Measurements from ENCODE around the gene PSMG3. TPM values are rescaled to one million over a fixed set of nuclear protein-coding genes. Genes with fewer than 3 reads are reported as not detected.
A peak's percentile ranks its signal among the peaks of the same experiment; 100 is the strongest.

Gene PSMG3
- total RNA-seq, 1 donor from 2014 or later = 31.1 TPM

- H3K4me1 Mint-ChIP-seq = peaks cover 25% of the 10 kb centered on the region
- Histone ChIP-seq H2AFZ (replicated peaks) (no peak overlapping the region), H3K4me1 (peaks cover 22% of the 10 kb centered on the region), H3K9me3 (ENCODE audit: low read depth) (no peaks in the 10 kb centered on the region), H3K9ac (no peak overlapping the region), H3K4me3 (no peak overlapping the region), H3K27me3 (no peaks in the 10 kb centered on the region), H3K27ac (no peak overlapping the region), H3F3A (ENCODE audit: low read depth) (no peaks in the 10 kb centered on the region), H3K4me2 (no peak overlapping the region), H3K36me3 (no peaks in the 10 kb centered on the region), H4K20me1 (ENCODE audit: low read depth) (peaks cover 33% of the 10 kb centered on the region), H3K79me2 (ENCODE audit: low read depth) (no peaks in the 10 kb centered on the region)
- TF ChIP-seq EZH2phosphoT487 (IDR thresholded peaks at IDR 0.05) = no peak
- TF ChIP-seq, protein P1, sequence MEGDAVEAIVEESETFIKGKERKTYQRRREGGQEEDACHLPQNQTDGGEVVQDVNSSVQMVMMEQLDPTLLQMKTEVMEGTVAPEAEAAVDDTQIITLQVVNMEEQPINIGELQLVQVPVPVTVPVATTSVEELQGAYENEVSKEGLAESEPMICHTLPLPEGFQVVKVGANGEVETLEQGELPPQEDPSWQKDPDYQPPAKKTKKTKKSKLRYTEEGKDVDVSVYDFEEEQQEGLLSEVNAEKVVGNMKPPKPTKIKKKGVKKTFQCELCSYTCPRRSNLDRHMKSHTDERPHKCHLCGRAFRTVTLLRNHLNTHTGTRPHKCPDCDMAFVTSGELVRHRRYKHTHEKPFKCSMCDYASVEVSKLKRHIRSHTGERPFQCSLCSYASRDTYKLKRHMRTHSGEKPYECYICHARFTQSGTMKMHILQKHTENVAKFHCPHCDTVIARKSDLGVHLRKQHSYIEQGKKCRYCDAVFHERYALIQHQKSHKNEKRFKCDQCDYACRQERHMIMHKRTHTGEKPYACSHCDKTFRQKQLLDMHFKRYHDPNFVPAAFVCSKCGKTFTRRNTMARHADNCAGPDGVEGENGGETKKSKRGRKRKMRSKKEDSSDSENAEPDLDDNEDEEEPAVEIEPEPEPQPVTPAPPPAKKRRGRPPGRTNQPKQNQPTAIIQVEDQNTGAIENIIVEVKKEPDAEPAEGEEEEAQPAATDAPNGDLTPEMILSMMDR (IDR thresholded peaks at IDR 0.05) = no peak
- TF ChIP-seq EZH2 (IDR thresholded peaks at IDR 0.05) = no peak
- H3K27me3 Mint-ChIP-seq (ENCODE audit: insufficient read depth, low read depth) = peaks cover 8% of the 10 kb centered on the region
- H3K4me3 Mint-ChIP-seq = peak overlapping the region; percentile 15
- H3K9me3 Mint-ChIP-seq = no peaks in the 10 kb centered on the region
- H3K27ac Mint-ChIP-seq = peak overlapping the region; percentile 72
- DNase-seq (ENCODE audit: low spot score) = no peak
- H3K36me3 Mint-ChIP-seq = no peaks in the 10 kb centered on the region
Measured at GRCh38 chr7:1538544-1539180, 31.2 kb downstream of the PSMG3 start.

- Mint-ChIP-seq H3K27me3 (ENCODE audit: insufficient read depth, low read depth) (peaks cover 8% of the 10 kb centered on the region), H3K4me1 (peaks cover 34% of the 10 kb centered on the region), H3K9me3 (no peaks in the 10 kb centered on the region), H3K4me3 (peak overlapping the region; percentile 85), H3K36me3 (no peaks in the 10 kb centered on the region), H3K27ac (peak overlapping the region; percentile 99)
- peak; percentile 83 for DNase-seq (ENCODE audit: low spot score)
- H3K79me2 ChIP-seq (ENCODE audit: low read depth) = no peaks in the 10 kb centered on the region
- peaks cover 41% of the 10 kb centered on the region for H4K20me1 ChIP-seq (ENCODE audit: low read depth)
- no peaks in the 10 kb centered on the region for H3K36me3 ChIP-seq
- H3K27me3 ChIP-seq = peaks cover 5% of the 10 kb centered on the region
- TF ChIP-seq, protein P1 (IDR thresholded peaks at IDR 0.05) = no peak
- TF ChIP-seq EZH2phosphoT487 (IDR thresholded peaks at IDR 0.05) (no peak), EZH2 (IDR thresholded peaks at IDR 0.05) (no peak)
- H3K4me1 ChIP-seq = peaks cover 22% of the 10 kb centered on the region
- no peaks in the 10 kb centered on the region for H3K9me3 ChIP-seq (ENCODE audit: low read depth)
- H3K4me3 ChIP-seq = no peak overlapping the region
- no peak overlapping the region for H2AFZ ChIP-seq (replicated peaks)
- peaks cover 2% of the 10 kb centered on the region for H3F3A ChIP-seq (ENCODE audit: low read depth)
- no peak overlapping the region for H3K9ac ChIP-seq
- H3K4me2 ChIP-seq = peak overlapping the region; percentile 43
- H3K27ac ChIP-seq = no peak overlapping the region
Measured at GRCh38 chr7:1537535-1538412, 32.1 kb downstream of the PSMG3 start.

DNA sequence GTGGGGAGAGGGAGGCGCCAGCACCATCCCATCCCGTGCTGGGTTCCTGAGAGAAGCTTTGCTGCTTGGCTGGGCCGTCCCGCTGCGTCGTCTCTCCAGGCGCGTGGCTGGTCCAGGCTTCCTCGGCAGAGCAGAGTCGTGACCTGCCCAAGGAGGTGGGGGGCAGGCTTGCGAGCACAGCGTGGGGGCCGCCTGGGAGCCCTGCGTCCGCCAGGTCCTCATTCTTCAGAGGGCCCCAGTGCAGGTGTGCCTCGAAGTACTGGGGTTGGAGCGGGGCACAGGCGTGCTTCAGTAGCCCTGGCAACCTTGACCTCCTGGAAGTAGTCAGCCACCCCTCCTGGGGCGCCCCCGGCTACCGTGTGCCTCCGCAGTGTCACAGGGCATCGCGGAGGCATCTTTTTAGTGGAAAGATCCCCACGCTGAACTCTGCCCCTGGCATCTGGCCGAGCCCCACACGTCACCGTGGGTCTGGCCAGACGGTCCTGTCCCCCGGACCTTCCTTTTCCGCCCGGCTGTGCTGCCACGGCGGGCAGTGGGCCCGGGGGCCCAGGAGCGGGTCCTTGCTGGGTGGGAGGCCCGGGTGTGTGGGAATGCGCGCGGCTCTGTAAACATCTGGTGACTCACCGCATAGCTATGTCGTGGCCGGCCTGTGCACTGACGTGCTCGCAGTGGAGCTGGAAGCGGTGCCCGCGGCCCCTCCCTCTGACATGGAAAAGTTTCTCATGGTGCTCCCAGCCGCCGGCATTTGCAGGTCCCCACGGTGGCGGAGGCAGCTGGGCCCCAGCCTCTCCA, 32.9 kb downstream of the PSMG3 start:
- Histone ChIP-seq H3K79me2 (ENCODE audit: low read depth) (no peaks in the 10 kb centered on the region), H3K36me3 (no peaks in the 10 kb centered on the region), H3K9me3 (ENCODE audit: low read depth) (no peaks in the 10 kb centered on the region), H3F3A (ENCODE audit: low read depth) (peaks cover 11% of the 10 kb centered on the region), H3K4me3 (no peak overlapping the region), H3K27ac (no peak overlapping the region), H3K27me3 (peaks cover 13% of the 10 kb centered on the region), H4K20me1 (ENCODE audit: low read depth) (peaks cover 47% of the 10 kb centered on the region), H3K4me2 (peak overlapping the region; percentile 43), H3K9ac (no peak overlapping the region), H2AFZ (replicated peaks) (no peak overlapping the region), H3K4me1 (peaks cover 22% of the 10 kb centered on the region)
- Mint-ChIP-seq H3K4me1 (peaks cover 42% of the 10 kb centered on the region), H3K9me3 (no peaks in the 10 kb centered on the region), H3K36me3 (no peaks in the 10 kb centered on the region), H3K4me3 (peak overlapping the region; percentile 77), H3K27ac (peak overlapping the region; percentile 98), H3K27me3 (ENCODE audit: insufficient read depth, low read depth) (peaks cover 4% of the 10 kb centered on the region)
- TF ChIP-seq EZH2 (IDR thresholded peaks at IDR 0.05) (no peak), EZH2phosphoT487 (IDR thresholded peaks at IDR 0.05) (no peak)
- TF ChIP-seq, protein P1 (IDR thresholded peaks at IDR 0.05) = no peak
- DNase-seq (ENCODE audit: low spot score) = peak; percentile 83

Measured in neural progenitor cell (in vitro differentiated cells).